GM18861 (cell line): Measurements from ENCODE around the gene PPARA.
"Not testable (repeated sequence)": the region's sequence is repeated elsewhere in the genome, so short reads cannot be mapped to it uniquely, and the experiment has no call there.

ENCODE experiments used
- ATAC-seq: cut with Tn5 transposase; IDR thresholded peaks from one replicate; pipeline ENCODE4 v1.9.1; 2021; ENCODE audit not compliant: unreplicated experiment

PPARA gene

GRCh38 chr22:46165977-46166376 lies 15.7 kb downstream of the PPARA start:
- ATAC-seq, result no peak

- no peak for ATAC-seq
Measured at GRCh38 chr22:46169628-46170027, 19.3 kb downstream of the PPARA start.

- no peak for ATAC-seq
Measured at GRCh38 chr22:46171940-46172339, 21.6 kb downstream of the PPARA start.

- ATAC-seq, result no peak
Measured at GRCh38 chr22:46172522-46173110, 22.3 kb downstream of the PPARA start.

GRCh38 chr22:46173152-46173551 lies 22.8 kb downstream of the PPARA start:
- no peak for ATAC-seq

GRCh38 chr22:46175631-46176030 lies 25.3 kb downstream of the PPARA start:
- no peak for ATAC-seq

- ATAC-seq, result no peak
Measured at GRCh38 chr22:46176508-46177003, 26.2 kb downstream of the PPARA start.

GRCh38 chr22:46178755-46179505 lies 28.6 kb downstream of the PPARA start:
- no peak for ATAC-seq

- ATAC-seq, result no peak
Measured at GRCh38 chr22:46179748-46180147, 29.4 kb downstream of the PPARA start.

- no peak for ATAC-seq
Measured at GRCh38 chr22:46180370-46181137, 30.2 kb downstream of the PPARA start.

- no peak for ATAC-seq
Measured at GRCh38 chr22:46183733-46184132, 33.4 kb downstream of the PPARA start.

GRCh38 chr22:46185283-46185682 lies 35.0 kb downstream of the PPARA start:
- no peak for ATAC-seq

- ATAC-seq, result no peak
Measured at GRCh38 chr22:46187862-46188261, 37.5 kb downstream of the PPARA start.

GRCh38 chr22:46192210-46192993 lies 42.1 kb downstream of the PPARA start:
- ATAC-seq, result no peak

- no peak for ATAC-seq
Measured at GRCh38 chr22:46193898-46194310, 43.6 kb downstream of the PPARA start.

- no peak for ATAC-seq
Measured at GRCh38 chr22:46195487-46196165, 45.3 kb downstream of the PPARA start.

- ATAC-seq, result no peak
Measured at GRCh38 chr22:46196278-46196677, 46.0 kb downstream of the PPARA start.

GRCh38 chr22:46198274-46198673 lies 47.9 kb downstream of the PPARA start:
- ATAC-seq, result no peak

GRCh38 chr22:46198806-46199205 lies 48.5 kb downstream of the PPARA start:
- not testable (repeated sequence) for ATAC-seq

- ATAC-seq, result no peak
Measured at GRCh38 chr22:46201059-46201757, 50.9 kb downstream of the PPARA start.
